ENCODE measurements around the gene OXT. TPM values are rescaled to one million over a fixed set of nuclear protein-coding genes. Genes with fewer than 3 reads are reported as not detected.

OXT gene
- total and polyA plus RNA-seq, 2 of the 4 experiments (the other 2 are of a cell fraction), result not detected

- Histone ChIP-seq H3K4me3 (ENCODE audit: insufficient read depth, low read depth, low read length) (no peak overlapping the region), H3K4me1 (ENCODE audit: control insufficient read depth, insufficient read depth, low read length) (no peaks in the 10 kb centered on the region), H3K4me2 (ENCODE audit: low read depth, low read length) (no peak overlapping the region), H4K5ac (ENCODE audit: low read depth, low read length) (no peak overlapping the region), H3K27me3 (ENCODE audit: control insufficient read depth, insufficient read depth, low read length) (peaks cover 32% of the 10 kb centered on the region), H3K4ac (ENCODE audit: low read depth, low read length) (no peak overlapping the region), H2AK9ac (replicated peaks; ENCODE audit: low read depth, low read length, poor library complexity) (no peak overlapping the region), H4K8ac (ENCODE audit: low read depth in 2 of 2, low read length in 2 of 2) (no peak overlapping the region), H3K14ac (replicated peaks; ENCODE audit: low read depth, low read length) (no peak overlapping the region; the same call in 1 of the 2 replicates), H2AK5ac (ENCODE audit: low read depth, low read length) (no peak overlapping the region), H2AFZ (replicated peaks; ENCODE audit: low read length, poor library complexity) (no peak overlapping the region), H3K23ac (ENCODE audit: low read depth, low read length) (no peak overlapping the region), H2BK5ac (ENCODE audit: low read depth, low read length, poor library complexity, severe bottlenecking) (no peak overlapping the region), H3K36me3 (ENCODE audit: control insufficient read depth, insufficient read depth, low read length) (no peaks in the 10 kb centered on the region), H2BK15ac (ENCODE audit: low read depth, low read length) (no peak overlapping the region), H2BK20ac (ENCODE audit: low read depth, low read length) (no peak overlapping the region), H4K20me1 (ENCODE audit: insufficient read depth, low read length) (no peaks in the 10 kb centered on the region), H4K91ac (ENCODE audit: insufficient read depth, low read depth, low read length) (no peak overlapping the region), H3K9me3 (ENCODE audit: control insufficient read depth, insufficient read depth, low read length) (no peaks in the 10 kb centered on the region), H2BK120ac (ENCODE audit: low read depth, low read length) (no peak overlapping the region), H3K27ac (ENCODE audit: insufficient read depth, low read length) (no peak overlapping the region), H3K18ac (ENCODE audit: low read depth, low read length) (no peak overlapping the region), H3K9me1 (ENCODE audit: insufficient read depth, low read length) (no peaks in the 10 kb centered on the region), H3K56ac (ENCODE audit: extremely low read depth, insufficient read depth, low read length) (no peak overlapping the region), H3K79me1 (ENCODE audit: low read depth in 1 of 2, low read length in 2 of 2) (no peaks in the 10 kb centered on the region), H3K9ac (ENCODE audit: low read depth, low read length) (no peak overlapping the region)
- intact Hi-C loops (cut with micrococcal nuclease) (no loop called here), dilution Hi-C loops (cut with HindIII; ENCODE audit: low sequenced_read_pairs, unreplicated experiment) (no loop called here), in situ Hi-C loops (cut with MboI; ENCODE audit: low sequenced_read_pairs) (no loop called here)
- ChIA-PET CTCF (no interaction called here), POLR2A (ENCODE audit: unreplicated experiment) (no interaction called here)
- ATAC-seq (ENCODE audit: low read depth) (no peak), DNase-seq (no peak)
- BruUV-seq (replicated peaks), result no TSS peak
- WGBS, 2 experiments (ENCODE audit: extremely low coverage in 2 of 2, insufficient read length in 1 of 2), result 79% methylated on average over 5 of the region's 10 CpGs; no CpG with 5 or more reads in 1 of the 2 experiments
- TF ChIP-seq RAD21 (IDR thresholded peaks at IDR 0.05; ENCODE audit: low read length) (no peak), POLR2A (IDR thresholded peaks at IDR 0.05; ENCODE audit: low read depth, low read length) (no peak), RCOR1 (IDR thresholded peaks at IDR 0.05; ENCODE audit: insufficient replicate concordance, low read length) (no peak), BHLHE40 (IDR thresholded peaks at IDR 0.05; ENCODE audit: low read depth, low read length) (no peak), SMC3 (IDR thresholded peaks at IDR 0.05; ENCODE audit: low read depth, low read length) (no peak), CHD1 (IDR thresholded peaks at IDR 0.05; ENCODE audit: low read depth, low read length) (no peak), FOS (IDR thresholded peaks at IDR 0.05; ENCODE audit: low read depth, low read length) (no peak)
These were observed 22.5 kb downstream of the OXT start for GRCh38 chr20:3093861-3094361.

Data from IMR-90 (cell line).